ENCODE results near the gene PFKL.

Gene PFKL

DNA sequence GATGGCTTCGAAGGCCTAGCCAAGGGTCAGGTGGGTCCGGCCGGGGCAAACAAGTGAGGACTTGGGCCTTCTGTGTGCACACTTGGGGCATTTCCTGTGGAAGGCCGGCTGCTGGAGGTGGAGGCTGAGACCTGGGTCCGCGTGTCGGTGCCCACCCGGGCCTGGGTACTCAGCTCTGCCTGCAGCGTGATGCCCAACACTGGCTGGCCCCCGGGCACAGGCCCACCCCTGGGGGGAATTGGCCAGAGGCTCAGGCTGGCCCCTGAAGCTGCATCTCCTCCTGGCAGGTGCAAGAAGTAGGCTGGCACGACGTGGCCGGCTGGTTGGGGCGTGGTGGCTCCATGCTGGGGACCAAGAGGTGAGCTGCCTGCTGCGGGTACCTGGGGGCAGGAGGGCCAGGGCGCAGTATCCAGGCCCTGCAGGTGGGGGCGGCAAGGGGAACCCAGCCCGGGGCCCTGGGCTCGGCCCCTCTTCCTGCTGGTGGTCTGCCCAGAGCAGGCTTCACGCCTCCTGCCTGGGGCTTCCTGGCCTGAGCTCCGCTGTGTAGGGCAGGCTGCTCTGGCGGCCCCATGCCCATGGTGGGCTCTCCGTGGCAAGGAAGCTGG is 22.1 kb downstream of the PFKL start:
- TF ChIP-seq, protein P1, sequence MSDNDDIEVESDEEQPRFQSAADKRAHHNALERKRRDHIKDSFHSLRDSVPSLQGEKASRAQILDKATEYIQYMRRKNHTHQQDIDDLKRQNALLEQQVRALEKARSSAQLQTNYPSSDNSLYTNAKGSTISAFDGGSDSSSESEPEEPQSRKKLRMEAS (IDR thresholded peaks at IDR 0.05; ENCODE audit: low read depth, low read length), result no peak
- TF ChIP-seq POLR2A (IDR thresholded peaks at IDR 0.05; ENCODE audit: extremely low read depth, insufficient read length) (no peak), MYC (IDR thresholded peaks at IDR 0.05; ENCODE audit: low read depth, low read length) (no peak)
- TF ChIP-seq, protein P2, sequence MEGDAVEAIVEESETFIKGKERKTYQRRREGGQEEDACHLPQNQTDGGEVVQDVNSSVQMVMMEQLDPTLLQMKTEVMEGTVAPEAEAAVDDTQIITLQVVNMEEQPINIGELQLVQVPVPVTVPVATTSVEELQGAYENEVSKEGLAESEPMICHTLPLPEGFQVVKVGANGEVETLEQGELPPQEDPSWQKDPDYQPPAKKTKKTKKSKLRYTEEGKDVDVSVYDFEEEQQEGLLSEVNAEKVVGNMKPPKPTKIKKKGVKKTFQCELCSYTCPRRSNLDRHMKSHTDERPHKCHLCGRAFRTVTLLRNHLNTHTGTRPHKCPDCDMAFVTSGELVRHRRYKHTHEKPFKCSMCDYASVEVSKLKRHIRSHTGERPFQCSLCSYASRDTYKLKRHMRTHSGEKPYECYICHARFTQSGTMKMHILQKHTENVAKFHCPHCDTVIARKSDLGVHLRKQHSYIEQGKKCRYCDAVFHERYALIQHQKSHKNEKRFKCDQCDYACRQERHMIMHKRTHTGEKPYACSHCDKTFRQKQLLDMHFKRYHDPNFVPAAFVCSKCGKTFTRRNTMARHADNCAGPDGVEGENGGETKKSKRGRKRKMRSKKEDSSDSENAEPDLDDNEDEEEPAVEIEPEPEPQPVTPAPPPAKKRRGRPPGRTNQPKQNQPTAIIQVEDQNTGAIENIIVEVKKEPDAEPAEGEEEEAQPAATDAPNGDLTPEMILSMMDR (IDR thresholded peaks at IDR 0.05; ENCODE audit: low read depth, low read length), result no peak
- DNase-seq (ENCODE audit: low read depth), result no peak
- H3K4me3 ChIP-seq (ENCODE audit: low read depth, low read length), result no peak overlapping the region

DNA sequence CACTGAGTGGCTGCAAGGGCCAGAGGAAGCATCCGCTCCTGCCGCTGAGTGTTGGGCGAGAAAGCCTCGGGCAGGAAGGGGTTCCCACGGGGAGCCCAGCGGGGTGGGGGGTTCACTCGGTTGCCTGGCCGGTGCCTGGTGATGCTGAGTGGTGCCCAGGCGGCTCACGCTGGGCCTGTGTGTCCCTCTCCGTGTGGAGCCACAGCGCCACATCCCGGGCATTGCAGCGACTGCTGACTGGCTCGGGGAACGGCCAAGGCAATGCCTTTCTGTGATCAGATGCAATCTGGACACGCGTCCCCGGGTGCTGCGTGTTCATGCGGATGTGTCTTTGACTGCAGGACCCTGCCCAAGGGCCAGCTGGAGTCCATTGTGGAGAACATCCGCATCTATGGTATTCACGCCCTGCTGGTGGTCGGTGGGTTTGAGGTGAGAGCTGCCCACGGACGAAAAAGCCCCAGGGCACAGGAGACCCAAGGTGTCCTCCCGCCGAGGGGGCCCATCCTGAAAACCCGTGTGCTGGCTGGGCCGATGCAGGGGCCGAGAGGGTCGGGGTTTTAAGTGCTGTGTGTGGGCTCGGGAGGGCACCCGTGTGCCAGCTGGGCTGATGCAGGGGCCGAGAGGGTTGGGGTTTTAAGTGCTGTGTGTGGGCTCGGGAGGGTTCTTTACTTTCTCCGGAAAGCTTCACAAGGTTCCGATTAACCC is 22.9 kb downstream of the PFKL start:
- TF ChIP-seq, protein P2 (IDR thresholded peaks at IDR 0.05; ENCODE audit: low read depth, low read length), result no peak
- TF ChIP-seq MYC (IDR thresholded peaks at IDR 0.05; ENCODE audit: low read depth, low read length) (no peak), POLR2A (IDR thresholded peaks at IDR 0.05; ENCODE audit: extremely low read depth, insufficient read length) (no peak)
- TF ChIP-seq, protein P1 (IDR thresholded peaks at IDR 0.05; ENCODE audit: low read depth, low read length), result no peak
- DNase-seq (ENCODE audit: low read depth), result no peak
- H3K4me3 ChIP-seq (ENCODE audit: low read depth, low read length), result no peak overlapping the region

DNA sequence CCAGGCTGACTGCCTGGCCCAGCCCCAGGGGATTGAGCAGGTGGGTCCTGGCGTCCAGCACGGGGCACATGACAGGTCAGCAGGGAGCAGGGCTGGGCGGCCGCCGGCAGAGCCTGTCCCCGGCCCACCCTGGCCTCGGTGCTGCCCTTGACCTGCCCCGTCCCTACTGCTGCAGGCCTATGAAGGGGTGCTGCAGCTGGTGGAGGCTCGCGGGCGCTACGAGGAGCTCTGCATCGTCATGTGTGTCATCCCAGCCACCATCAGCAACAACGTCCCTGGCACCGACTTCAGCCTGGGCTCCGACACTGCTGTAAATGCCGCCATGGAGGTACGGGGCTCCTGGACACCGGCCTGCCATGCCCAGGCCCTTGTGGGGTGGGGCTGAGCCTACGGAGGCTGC is 23.7 kb downstream of the PFKL start:
- no peak for DNase-seq (ENCODE audit: low read depth)
- no peak overlapping the region for H3K4me3 ChIP-seq (ENCODE audit: low read depth, low read length)
- TF ChIP-seq POLR2A (IDR thresholded peaks at IDR 0.05; ENCODE audit: extremely low read depth, insufficient read length) (no peak), MYC (IDR thresholded peaks at IDR 0.05; ENCODE audit: low read depth, low read length) (no peak)
- TF ChIP-seq, protein P1 (IDR thresholded peaks at IDR 0.05; ENCODE audit: low read depth, low read length), result no peak
- TF ChIP-seq, protein P2 (IDR thresholded peaks at IDR 0.05; ENCODE audit: low read depth, low read length), result no peak

DNA sequence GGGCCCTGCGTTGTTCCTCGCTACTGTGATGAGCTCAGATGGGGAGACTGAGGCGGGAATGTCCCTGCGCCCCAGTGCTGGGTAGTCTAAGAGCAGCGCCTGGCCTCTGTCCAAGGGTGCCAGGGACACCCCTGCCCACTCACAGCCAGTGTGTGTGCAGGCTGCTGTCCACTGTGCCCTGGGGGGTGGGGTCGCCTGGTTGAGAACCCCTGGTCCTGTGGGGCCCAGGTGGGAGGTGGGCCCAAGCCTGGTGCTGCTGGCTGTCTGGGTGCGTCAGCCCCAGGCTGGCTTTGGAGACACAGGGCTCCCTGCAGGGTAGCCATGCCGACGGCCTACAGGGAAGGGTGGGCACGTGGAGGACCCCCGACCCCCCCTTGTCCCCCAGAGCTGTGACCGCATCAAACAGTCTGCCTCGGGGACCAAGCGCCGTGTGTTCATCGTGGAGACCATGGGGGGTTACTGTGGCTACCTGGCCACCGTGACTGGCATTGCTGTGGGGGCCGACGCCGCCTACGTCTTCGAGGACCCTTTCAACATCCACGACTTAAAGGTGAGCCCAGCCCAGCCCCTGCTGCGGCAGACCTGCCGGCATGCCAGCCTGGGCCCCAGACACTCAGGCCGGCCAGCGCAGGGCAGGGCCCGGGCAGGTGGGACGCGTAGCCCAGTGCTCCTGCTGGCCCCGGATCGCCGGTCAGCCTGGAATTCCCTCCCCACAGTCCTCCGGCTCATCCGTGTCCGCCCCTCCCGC is 24.4 kb downstream of the PFKL start:
- DNase-seq (ENCODE audit: low read depth), result no peak
- TF ChIP-seq, protein P2 (IDR thresholded peaks at IDR 0.05; ENCODE audit: low read depth, low read length), result no peak
- TF ChIP-seq POLR2A (IDR thresholded peaks at IDR 0.05; ENCODE audit: extremely low read depth, insufficient read length), result no peak
- H3K4me3 ChIP-seq (ENCODE audit: low read depth, low read length), result no peak overlapping the region

DNA sequence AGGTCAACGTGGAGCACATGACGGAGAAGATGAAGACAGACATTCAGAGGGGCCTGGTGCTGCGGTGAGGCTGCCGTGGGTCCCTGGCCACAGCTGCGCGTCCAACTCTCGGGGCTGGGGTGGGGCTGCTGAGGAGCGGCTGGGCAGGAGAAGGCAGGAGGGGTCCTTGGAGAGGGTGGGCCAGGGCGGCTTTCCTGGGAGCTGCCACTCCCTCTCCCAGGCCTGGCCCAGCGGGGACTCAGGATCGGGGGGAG is 24.9 kb downstream of the PFKL start:
- TF ChIP-seq, protein P1 (IDR thresholded peaks at IDR 0.05; ENCODE audit: low read depth, low read length), result no peak
- TF ChIP-seq MYC (IDR thresholded peaks at IDR 0.05; ENCODE audit: low read depth, low read length) (no peak), POLR2A (IDR thresholded peaks at IDR 0.05; ENCODE audit: extremely low read depth, insufficient read length) (no peak)
- TF ChIP-seq, protein P2 (IDR thresholded peaks at IDR 0.05; ENCODE audit: low read depth, low read length), result no peak
- DNase-seq (ENCODE audit: low read depth), result no peak
- no peak overlapping the region for H3K4me3 ChIP-seq (ENCODE audit: low read depth, low read length)

Data from NB4 (cell line).